GM23338 (cell line): Measurements from ENCODE around the gene TEX14. TPM values are rescaled to one million over a fixed set of nuclear protein-coding genes. Genes with fewer than 3 reads are reported as not detected.

Experiments
- ATAC-seq: fragments of 200-7000 bp; cut with Tn5 transposase; 3 replicates; pipeline ENCODE4 v1.9.1; 2020
- DNase-seq: peaks from one replicate; pipeline ENCODE4 v3.0.0-alpha.2; 2015; ENCODE audit warnings: low spot score
- H2AFZ ChIP-seq: fragments of 200-600 bp; sonication (generic); 2 replicates; pipeline ENCODE4 v1.8.0; 2016; ENCODE audit warnings: antibody characterized with exemption, mild to moderate bottlenecking, moderate library complexity
- H3F3A ChIP-seq: fragments of 200-600 bp; sonication (generic); replicated peaks from 2 replicates; pipeline ENCODE4 v1.8.0; 2017; ENCODE audit warnings: antibody characterized with exemption, mixed run types, low read depth
- H3K27ac ChIP-seq: fragments of 200-600 bp; sonication (generic); 2 replicates; pipeline ENCODE4 v1.6.1; 2016; ENCODE audit warnings: low read depth
- H3K27me3 ChIP-seq: fragments of 200-600 bp; sonication (generic); 2 replicates; pipeline ENCODE4 v1.8.0; 2016; ENCODE audit warnings: mild to moderate bottlenecking, mixed run types, moderate library complexity; ENCODE audit not compliant: insufficient read depth
- H3K36me3 ChIP-seq: fragments of 200-600 bp; sonication (generic); 2 replicates; pipeline ENCODE4 v1.8.0; 2016; ENCODE audit warnings: mild to moderate bottlenecking; ENCODE audit not compliant: insufficient read depth
- H3K4me1 ChIP-seq: fragments of 200-600 bp; sonication (generic); 2 replicates; pipeline ENCODE4 v1.8.0; 2016; ENCODE audit warnings: mild to moderate bottlenecking, moderate library complexity; ENCODE audit not compliant: insufficient read depth
- H3K4me2 ChIP-seq: fragments of 200-600 bp; sonication (generic); 2 replicates; pipeline ENCODE4 v1.7.1; 2017; ENCODE audit warnings: mixed run types
- H3K4me3 ChIP-seq: fragments of 200-600 bp; sonication (generic); 2 replicates; pipeline ENCODE4 v1.6.1; 2016; ENCODE audit warnings: mixed run types
- H3K79me2 ChIP-seq: fragments of 200-600 bp; sonication (generic); replicated peaks from 2 replicates; pipeline ENCODE4 v1.8.0; 2017; ENCODE audit warnings: mild to moderate bottlenecking; ENCODE audit not compliant: insufficient read depth
- H3K9me2 ChIP-seq: fragments of 200-600 bp; sonication (generic); 2 replicates; pipeline ENCODE4 v1.8.0; 2017; ENCODE audit not compliant: insufficient read depth
- H4K20me1 ChIP-seq: fragments of 200-600 bp; sonication (generic); replicated peaks from 2 replicates; pipeline ENCODE4 v1.8.0; 2017; ENCODE audit warnings: mild to moderate bottlenecking; ENCODE audit not compliant: insufficient read depth
- H3K27ac Mint-ChIP-seq: 2 replicates; pipeline ENCODE4 v1.8.0; 2020; ENCODE audit warnings: inconsistent platforms, mild to moderate bottlenecking, moderate library complexity, mixed read lengths
- H3K27me3 Mint-ChIP-seq: 3 replicates; pipeline ENCODE4 v1.8.0; 2022; ENCODE audit warnings: low read depth, mild to moderate bottlenecking, moderate library complexity, mixed read lengths, inconsistent platforms; ENCODE audit not compliant: insufficient read depth, poor library complexity
- H3K36me3 Mint-ChIP-seq: 3 replicates; pipeline ENCODE4 v1.8.0; 2021; ENCODE audit warnings: low read depth, mild to moderate bottlenecking, inconsistent platforms, moderate library complexity, mixed read lengths
- H3K4me1 Mint-ChIP-seq: 3 replicates; pipeline ENCODE4 v1.8.0; 2020; ENCODE audit warnings: mild to moderate bottlenecking, inconsistent platforms, mixed read lengths
- H3K4me3 Mint-ChIP-seq: 3 replicates; pipeline ENCODE4 v1.8.0; 2021; ENCODE audit warnings: moderate library complexity, mild to moderate bottlenecking, inconsistent platforms, mixed read lengths
- H3K9me3 Mint-ChIP-seq: 3 replicates; pipeline ENCODE4 v1.8.0; 2020; ENCODE audit warnings: moderate library complexity, mild to moderate bottlenecking, inconsistent platforms, mixed read lengths
- CREB1 ChIP-seq: fragments of 250-450 bp; sonication (Bioruptor Pico); IDR thresholded peaks from 2 replicates; pipeline ENCODE4 v1.5.0; 2020; ENCODE audit warnings: low read depth, mild to moderate bottlenecking, moderate library complexity
- STAT1 ChIP-seq: IDR thresholded peaks from one replicate; pipeline ENCODE4 v1.6.1; 2016; ENCODE audit warnings: antibody characterized with exemption; ENCODE audit not compliant: unreplicated experiment
- polyA plus RNA-seq: library from polyadenylated mRNA; unstranded; fragments of >200 nt; fragmentation: Nextera tagmentation; extraction: Ambion mirVana; gene quantifications from 2 replicates; pipeline ENCODE4 v1.2.1, GENCODE V29; 2016
- total RNA-seq: library from RNA; depleted of rRNA; stranded (reverse); fragments of >200 nt; shearing (Covaris generic); gene quantifications from 2 replicates; pipeline ENCODE4 v1.2.3, GENCODE V29; 2014
- TF ChIP-seq, protein P1 (sequence below): IDR thresholded peaks from 2 replicates; pipeline ENCODE4 v1.6.1; 2016; ENCODE audit warnings: antibody characterized with exemption

TEX14 gene
- total and polyA plus RNA-seq, 2 experiments from 2014 or later, result 0.80 to 2.6 TPM

DNA sequence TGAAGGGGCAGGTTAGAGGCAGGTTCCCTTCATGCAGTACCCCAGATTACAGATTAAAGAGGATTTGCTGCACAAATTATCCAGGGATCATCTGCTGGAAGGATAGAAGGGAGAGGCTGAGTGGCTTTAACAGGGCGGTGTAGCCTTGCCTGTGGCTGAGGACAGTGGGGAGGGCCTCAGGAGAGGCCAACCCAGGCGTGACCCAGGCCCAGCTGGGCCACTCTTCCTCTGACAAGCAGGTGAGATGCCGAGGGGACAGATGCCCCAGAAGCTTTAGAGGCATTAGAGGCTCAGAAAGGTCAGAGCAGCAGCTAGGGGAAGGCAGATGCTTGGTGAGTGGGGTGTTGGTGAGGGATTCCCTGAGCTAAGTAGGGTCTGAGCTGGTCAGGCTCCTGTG is 159.3 kb downstream of the TEX14 start:
- Histone ChIP-seq H3K4me2 (peak overlapping the region; percentile 90), H3F3A (no peaks in the 10 kb centered on the region), H3K27me3 (0 out of 2 replicates have a peak, but pooled peaks cover 9% of the 10 kb centered on the region), H3K9me2 (no peaks in the 10 kb centered on the region), H3K4me1 (peaks cover 12% of the 10 kb centered on the region), H3K4me3 (peak overlapping the region; percentile 94), H3K36me3 (no peaks in the 10 kb centered on the region), H4K20me1 (no peaks in the 10 kb centered on the region), H3K27ac (no peak overlapping the region), H3K79me2 (no peaks in the 10 kb centered on the region), H2AFZ (peak overlapping the region; percentile 96)
- Mint-ChIP-seq H3K4me1 (peaks cover 46% of the 10 kb centered on the region), H3K27me3 (peaks cover 21% of the 10 kb centered on the region), H3K36me3 (no peaks in the 10 kb centered on the region; the same call in 2 of the 3 replicates), H3K27ac (peak overlapping the region; percentile 27; the same call in 1 of the 2 replicates), H3K9me3 (no peaks in the 10 kb centered on the region; the same call in 2 of the 3 replicates), H3K4me3 (peak overlapping the region; percentile 74)
- ATAC-seq, result no peak; the same call in 1 of the 3 replicates
- DNase-seq, result no peak
- TF ChIP-seq, protein P1, sequence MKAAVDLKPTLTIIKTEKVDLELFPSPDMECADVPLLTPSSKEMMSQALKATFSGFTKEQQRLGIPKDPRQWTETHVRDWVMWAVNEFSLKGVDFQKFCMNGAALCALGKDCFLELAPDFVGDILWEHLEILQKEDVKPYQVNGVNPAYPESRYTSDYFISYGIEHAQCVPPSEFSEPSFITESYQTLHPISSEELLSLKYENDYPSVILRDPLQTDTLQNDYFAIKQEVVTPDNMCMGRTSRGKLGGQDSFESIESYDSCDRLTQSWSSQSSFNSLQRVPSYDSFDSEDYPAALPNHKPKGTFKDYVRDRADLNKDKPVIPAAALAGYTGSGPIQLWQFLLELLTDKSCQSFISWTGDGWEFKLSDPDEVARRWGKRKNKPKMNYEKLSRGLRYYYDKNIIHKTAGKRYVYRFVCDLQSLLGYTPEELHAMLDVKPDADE, result no peak

DNA sequence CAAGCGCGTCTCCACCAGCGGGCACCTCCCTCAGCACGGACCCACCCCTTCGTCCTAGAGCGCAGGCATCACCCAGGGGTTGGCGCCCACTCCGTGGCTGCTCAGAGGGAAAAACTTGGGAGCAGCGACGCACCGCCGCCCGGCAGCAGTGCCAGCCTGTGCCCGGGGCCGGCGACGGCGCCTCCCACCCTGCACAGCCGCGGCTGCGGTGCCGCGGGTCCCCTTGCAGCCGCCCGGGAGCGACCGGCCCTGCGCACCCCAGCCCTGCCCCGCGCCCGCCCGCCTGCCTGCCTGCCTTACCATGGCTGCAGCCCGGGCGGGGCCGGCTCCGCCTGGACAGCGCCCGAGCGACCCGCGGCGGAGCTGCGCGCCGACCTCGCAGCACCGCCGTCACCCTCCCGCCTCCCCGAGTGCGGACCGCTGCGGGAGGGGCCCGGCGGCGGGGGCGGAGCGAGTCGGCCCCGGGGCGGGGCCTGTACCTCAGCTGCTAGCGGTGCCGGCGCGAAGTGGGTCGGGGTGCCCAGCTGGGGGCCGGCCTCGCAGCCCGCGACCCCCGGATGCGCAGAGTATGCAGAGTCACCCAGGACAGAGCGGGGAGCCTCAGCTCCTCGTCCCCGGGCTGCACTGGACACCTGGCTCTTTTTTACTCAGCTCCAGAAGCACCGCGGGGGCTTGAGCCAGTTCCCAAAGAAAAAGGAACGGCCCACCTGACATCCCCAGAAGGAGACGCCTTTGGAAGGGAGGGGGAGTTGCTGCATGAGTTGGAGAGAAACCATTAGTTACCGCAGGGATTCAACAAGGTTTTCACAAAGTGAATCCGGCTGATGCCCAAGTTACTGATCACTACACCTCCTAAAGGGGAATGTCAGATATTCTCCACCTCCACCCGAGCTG is 159.9 kb downstream of the TEX14 start:
- Mint-ChIP-seq H3K4me1 (peaks cover 50% of the 10 kb centered on the region), H3K9me3 (no peaks in the 10 kb centered on the region; the same call in 2 of the 3 replicates), H3K27ac (peak overlapping the region; percentile 27; the same call in 1 of the 2 replicates), H3K27me3 (peaks cover 22% of the 10 kb centered on the region), H3K36me3 (no peaks in the 10 kb centered on the region; the same call in 2 of the 3 replicates), H3K4me3 (peak overlapping the region; percentile 74)
- Histone ChIP-seq H3F3A (no peaks in the 10 kb centered on the region), H3K4me2 (peak overlapping the region; percentile 90), H2AFZ (peak overlapping the region; percentile 98), H3K36me3 (no peaks in the 10 kb centered on the region), H4K20me1 (no peaks in the 10 kb centered on the region), H3K4me1 (peaks cover 12% of the 10 kb centered on the region), H3K4me3 (peak overlapping the region; percentile 94), H3K79me2 (no peaks in the 10 kb centered on the region), H3K9me2 (no peaks in the 10 kb centered on the region), H3K27me3 (0 out of 2 replicates have a peak, but pooled peaks cover 9% of the 10 kb centered on the region), H3K27ac (no peak overlapping the region)
- TF ChIP-seq STAT1, result no peak
- peak; percentile 31; the same call in 1 of the 2 replicates for TF ChIP-seq CREB1 (CRISPR knock-in tag)
- ATAC-seq, result peak; percentile 86
- DNase-seq, result peak; percentile 83

DNA sequence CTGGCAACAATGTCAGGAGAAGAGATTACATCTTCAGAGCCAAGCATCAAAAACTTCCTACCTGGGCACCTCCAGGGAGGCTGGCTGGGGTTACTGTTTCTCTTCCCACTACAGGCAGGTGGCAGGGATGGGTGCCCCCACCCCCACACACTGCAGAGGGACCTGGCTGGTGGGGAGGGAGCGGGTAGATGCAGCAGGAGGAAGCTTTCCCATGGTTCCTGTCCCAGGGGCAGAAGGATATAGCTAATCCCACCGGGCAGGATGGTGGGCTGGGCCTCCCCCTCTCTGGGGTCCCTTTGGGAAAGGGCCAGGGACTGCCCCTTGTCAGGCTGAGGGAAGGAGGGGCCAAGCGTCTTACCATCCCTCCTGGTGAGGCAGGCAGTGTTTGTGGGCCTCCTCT is 160.7 kb downstream of the TEX14 start:
- H3K4me2 ChIP-seq, result peak overlapping the region; percentile 90
- Mint-ChIP-seq H3K36me3 (no peaks in the 10 kb centered on the region; the same call in 2 of the 3 replicates), H3K9me3 (no peaks in the 10 kb centered on the region; the same call in 2 of the 3 replicates), H3K27ac (no peak overlapping the region), H3K4me1 (peaks cover 58% of the 10 kb centered on the region), H3K4me3 (peak overlapping the region; percentile 72), H3K27me3 (peaks cover 22% of the 10 kb centered on the region)
- H3K4me3 ChIP-seq, result peak overlapping the region; percentile 94
- no peaks in the 10 kb centered on the region for H3K9me2 ChIP-seq
- no peak for TF ChIP-seq CREB1 (CRISPR knock-in tag)
- ATAC-seq, result peak; percentile 12
- H3K4me1 ChIP-seq, result peaks cover 12% of the 10 kb centered on the region
- H3K27me3 ChIP-seq, result 0 out of 2 replicates have a peak, but pooled peaks cover 9% of the 10 kb centered on the region
- H4K20me1 ChIP-seq, result no peaks in the 10 kb centered on the region
- no peaks in the 10 kb centered on the region for H3K79me2 ChIP-seq
- no peaks in the 10 kb centered on the region for H3F3A ChIP-seq
- DNase-seq, result peak; percentile 54
- no peaks in the 10 kb centered on the region for H3K36me3 ChIP-seq
- no peak overlapping the region for H3K27ac ChIP-seq
- H2AFZ ChIP-seq, result peak overlapping the region; percentile 98
